HL-60 (cell line): ENCODE data around the gene NUP98.
A peak's percentile ranks its signal among the peaks of the same experiment; 100 is the strongest.
"Not testable (repeated sequence)": the region's sequence is repeated elsewhere in the genome, so short reads cannot be mapped to it uniquely, and the experiment has no call there.

Experiments used
- DNase-seq, 2 experiments: peaks; one replicate each; pipeline ENCODE4 v3.0.0-alpha.2; 2010 to 2020; ENCODE audit warnings: low read depth in 1 of 2, low spot score in 1 of 2
- H3K27ac ChIP-seq: fragments of 250-450 bp; sonication (Bioruptor Pico); replicated peaks from 2 replicates; pipeline ENCODE4 v1.5.1; 2020; ENCODE audit warnings: mild to moderate bottlenecking, moderate library complexity
- H3K27me3 ChIP-seq: fragments of 250-450 bp; sonication (Bioruptor Pico); 2 replicates; pipeline ENCODE4 v1.5.1; 2021; ENCODE audit warnings: mild to moderate bottlenecking, moderate library complexity; ENCODE audit not compliant: insufficient read depth, poor library complexity, severe bottlenecking
- H3K4me3 ChIP-seq: replicated peaks from 2 replicates; pipeline ENCODE4 v1.5.1; 2011; ENCODE audit warnings: mild to moderate bottlenecking, control low read depth, low read length; ENCODE audit not compliant: insufficient read depth
- GABPA ChIP-seq: IDR thresholded peaks from 2 replicates; pipeline ENCODE4 v1.6.1; 2012; ENCODE audit warnings: low read depth
- POLR2AphosphoS5 ChIP-seq: IDR thresholded peaks from 2 replicates; pipeline ENCODE4 v1.6.1; 2012; ENCODE audit warnings: low read depth
- SPI1 ChIP-seq: IDR thresholded peaks from 2 replicates; pipeline ENCODE4 v1.6.1; 2012; ENCODE audit warnings: low read depth, mild to moderate bottlenecking, borderline replicate concordance
- TF ChIP-seq, protein P1 (sequence below): IDR thresholded peaks from one replicate; pipeline ENCODE4 v1.5.1; 2011; ENCODE audit warnings: low read length, control low read depth, inconsistent platforms; ENCODE audit not compliant: insufficient read depth
- TF ChIP-seq, protein P2 (sequence below): IDR thresholded peaks from 2 replicates; pipeline ENCODE4 v1.6.1; 2012; ENCODE audit warnings: low read depth; ENCODE audit not compliant: insufficient replicate concordance

NUP98 gene

DNA sequence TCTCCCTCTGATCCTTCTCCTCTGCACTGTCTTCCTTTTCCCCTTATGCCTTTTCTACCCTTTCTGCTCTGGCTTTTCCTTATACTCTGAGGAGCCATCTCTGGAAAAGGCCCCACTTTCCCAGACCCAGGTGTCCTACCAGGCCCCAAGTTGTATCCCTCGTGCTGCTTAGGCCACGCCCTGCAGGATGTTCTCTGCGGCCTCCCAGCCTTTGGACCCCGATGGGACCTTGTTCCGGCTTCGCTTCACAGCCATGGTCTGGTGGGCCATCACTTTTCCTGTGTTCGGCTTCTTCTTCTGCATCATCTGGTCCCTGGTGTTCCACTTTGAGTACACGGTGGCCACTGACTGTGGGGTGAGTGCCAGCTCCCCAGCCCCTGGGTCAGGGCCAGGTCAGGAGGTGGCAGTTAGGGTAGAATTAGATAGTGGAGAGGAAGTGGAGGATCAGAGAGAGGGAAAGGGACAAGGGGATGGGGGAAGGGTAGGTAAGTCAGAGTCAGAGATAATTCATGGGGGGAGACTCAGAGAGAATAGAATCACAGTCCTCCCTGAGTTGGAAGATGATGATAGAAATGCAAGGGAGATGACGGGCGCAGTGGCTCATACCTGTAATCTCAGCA lies 19.9 kb upstream of the NUP98 start:
- no peak for DNase-seq
- H3K4me3 ChIP-seq, result no peak overlapping the region
- no peaks in the 10 kb centered on the region for H3K27me3 ChIP-seq
- TF ChIP-seq GABPA (no peak), SPI1 (peak; percentile 33; the same call in 1 of the 2 replicates)
- TF ChIP-seq, protein P1, sequence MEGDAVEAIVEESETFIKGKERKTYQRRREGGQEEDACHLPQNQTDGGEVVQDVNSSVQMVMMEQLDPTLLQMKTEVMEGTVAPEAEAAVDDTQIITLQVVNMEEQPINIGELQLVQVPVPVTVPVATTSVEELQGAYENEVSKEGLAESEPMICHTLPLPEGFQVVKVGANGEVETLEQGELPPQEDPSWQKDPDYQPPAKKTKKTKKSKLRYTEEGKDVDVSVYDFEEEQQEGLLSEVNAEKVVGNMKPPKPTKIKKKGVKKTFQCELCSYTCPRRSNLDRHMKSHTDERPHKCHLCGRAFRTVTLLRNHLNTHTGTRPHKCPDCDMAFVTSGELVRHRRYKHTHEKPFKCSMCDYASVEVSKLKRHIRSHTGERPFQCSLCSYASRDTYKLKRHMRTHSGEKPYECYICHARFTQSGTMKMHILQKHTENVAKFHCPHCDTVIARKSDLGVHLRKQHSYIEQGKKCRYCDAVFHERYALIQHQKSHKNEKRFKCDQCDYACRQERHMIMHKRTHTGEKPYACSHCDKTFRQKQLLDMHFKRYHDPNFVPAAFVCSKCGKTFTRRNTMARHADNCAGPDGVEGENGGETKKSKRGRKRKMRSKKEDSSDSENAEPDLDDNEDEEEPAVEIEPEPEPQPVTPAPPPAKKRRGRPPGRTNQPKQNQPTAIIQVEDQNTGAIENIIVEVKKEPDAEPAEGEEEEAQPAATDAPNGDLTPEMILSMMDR, result no peak
- H3K27ac ChIP-seq, result no peak overlapping the region

DNA sequence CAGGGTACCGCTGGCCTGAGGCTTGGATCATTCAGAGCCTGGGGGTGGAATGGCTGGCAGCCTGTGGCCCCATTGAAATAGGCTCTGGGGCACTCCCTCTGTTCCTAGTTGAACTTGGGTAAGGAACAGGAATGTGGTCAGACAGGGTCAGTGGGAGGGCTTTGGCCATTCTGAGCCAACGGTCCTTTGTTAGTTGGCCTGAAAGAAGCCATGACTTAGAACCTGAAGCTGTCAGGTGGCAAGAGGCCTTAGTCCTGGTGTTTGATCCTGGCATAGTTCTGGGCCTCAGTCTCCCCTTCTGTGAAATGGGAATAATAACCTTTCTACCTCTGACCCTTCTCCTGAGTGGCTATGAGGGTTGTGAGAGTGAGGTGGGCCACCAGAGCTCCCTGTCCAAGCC lies 19.3 kb upstream of the NUP98 start:
- DNase-seq, result no peak
- Histone ChIP-seq H3K27me3 (no peaks in the 10 kb centered on the region), H3K27ac (no peak overlapping the region), H3K4me3 (no peak overlapping the region)
- TF ChIP-seq, protein P1, result no peak
- TF ChIP-seq POLR2AphosphoS5 (no peak), SPI1 (no peak), GABPA (no peak)
- TF ChIP-seq, protein P2, sequence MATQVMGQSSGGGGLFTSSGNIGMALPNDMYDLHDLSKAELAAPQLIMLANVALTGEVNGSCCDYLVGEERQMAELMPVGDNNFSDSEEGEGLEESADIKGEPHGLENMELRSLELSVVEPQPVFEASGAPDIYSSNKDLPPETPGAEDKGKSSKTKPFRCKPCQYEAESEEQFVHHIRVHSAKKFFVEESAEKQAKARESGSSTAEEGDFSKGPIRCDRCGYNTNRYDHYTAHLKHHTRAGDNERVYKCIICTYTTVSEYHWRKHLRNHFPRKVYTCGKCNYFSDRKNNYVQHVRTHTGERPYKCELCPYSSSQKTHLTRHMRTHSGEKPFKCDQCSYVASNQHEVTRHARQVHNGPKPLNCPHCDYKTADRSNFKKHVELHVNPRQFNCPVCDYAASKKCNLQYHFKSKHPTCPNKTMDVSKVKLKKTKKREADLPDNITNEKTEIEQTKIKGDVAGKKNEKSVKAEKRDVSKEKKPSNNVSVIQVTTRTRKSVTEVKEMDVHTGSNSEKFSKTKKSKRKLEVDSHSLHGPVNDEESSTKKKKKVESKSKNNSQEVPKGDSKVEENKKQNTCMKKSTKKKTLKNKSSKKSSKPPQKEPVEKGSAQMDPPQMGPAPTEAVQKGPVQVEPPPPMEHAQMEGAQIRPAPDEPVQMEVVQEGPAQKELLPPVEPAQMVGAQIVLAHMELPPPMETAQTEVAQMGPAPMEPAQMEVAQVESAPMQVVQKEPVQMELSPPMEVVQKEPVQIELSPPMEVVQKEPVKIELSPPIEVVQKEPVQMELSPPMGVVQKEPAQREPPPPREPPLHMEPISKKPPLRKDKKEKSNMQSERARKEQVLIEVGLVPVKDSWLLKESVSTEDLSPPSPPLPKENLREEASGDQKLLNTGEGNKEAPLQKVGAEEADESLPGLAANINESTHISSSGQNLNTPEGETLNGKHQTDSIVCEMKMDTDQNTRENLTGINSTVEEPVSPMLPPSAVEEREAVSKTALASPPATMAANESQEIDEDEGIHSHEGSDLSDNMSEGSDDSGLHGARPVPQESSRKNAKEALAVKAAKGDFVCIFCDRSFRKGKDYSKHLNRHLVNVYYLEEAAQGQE, result no peak

DNA sequence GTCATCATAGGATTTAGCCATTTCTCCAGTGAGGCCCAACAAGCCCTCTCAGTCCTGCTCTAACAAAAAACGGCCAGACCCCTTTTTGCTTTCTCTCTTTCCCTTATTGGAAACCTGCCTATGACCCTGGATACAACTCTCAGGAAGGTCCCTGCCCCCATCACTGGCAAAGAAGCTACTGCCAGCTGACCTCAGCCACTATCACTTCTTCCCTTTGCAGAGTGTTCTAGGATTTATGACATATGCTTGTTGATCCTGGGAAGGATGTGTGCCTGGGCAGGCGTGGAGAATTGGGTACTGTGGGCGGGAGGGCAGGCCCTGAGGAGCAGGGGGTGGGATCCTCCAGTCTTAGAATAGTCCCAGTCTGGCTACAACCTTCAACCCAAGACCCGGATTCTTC lies 18.5 kb upstream of the NUP98 start:
- TF ChIP-seq, protein P1, result no peak
- TF ChIP-seq POLR2AphosphoS5 (no peak), GABPA (no peak), SPI1 (no peak)
- TF ChIP-seq, protein P2, result no peak
- no peak overlapping the region for H3K4me3 ChIP-seq
- no peaks in the 10 kb centered on the region for H3K27me3 ChIP-seq
- H3K27ac ChIP-seq, result no peak overlapping the region
- no peak for DNase-seq

DNA sequence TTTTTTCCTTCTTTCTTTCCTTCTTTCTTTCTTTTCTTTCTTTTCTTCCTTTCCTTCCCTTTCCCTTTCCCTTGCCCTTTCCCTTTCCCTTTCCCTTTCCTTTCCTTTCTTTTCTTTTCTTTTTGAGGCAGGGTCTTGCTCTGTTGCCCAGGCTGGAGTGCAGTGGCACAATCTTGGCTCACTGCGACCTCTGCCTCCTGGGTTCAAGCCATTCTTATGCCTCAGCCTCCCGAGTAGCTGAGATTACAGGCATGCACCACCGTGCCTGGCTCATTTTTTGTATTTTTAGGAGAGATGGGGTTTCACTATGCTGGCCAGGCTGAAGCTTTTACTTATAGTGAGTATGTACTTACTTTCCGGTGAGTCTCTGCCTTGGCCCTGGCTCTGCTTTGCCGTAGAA lies 17.5 kb upstream of the NUP98 start:
- not testable (repeated sequence) for H3K4me3 ChIP-seq, DNase-seq, H3K27me3 ChIP-seq

More for the DNA sequence above, 17.5 kb upstream of the NUP98 start:
- not testable (repeated sequence) for H3K27ac ChIP-seq
